ENCODE results near the gene KDR.

The KDR gene

DNA sequence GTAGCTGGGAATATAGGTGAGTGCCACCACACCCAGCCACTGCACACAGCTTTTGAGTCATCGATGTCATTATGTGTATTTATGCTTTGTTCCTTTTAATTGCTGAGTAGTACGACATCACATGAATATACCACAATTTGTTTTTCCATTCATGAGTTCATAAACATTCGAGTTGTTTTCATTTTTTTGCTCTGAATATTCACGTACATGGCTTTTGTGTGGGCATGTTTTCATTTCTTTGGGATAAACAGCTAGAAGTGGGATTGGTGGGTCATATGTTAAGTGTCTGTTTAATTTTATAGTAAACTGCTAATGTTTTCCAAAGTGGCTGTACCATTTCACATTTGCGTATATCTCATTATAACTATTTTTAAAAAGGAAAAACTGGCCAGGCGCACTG is 45.1 kb upstream of the KDR start:
- Histone ChIP-seq H3K9ac (ENCODE audit: low read length) (no peak overlapping the region), H3K4me2 (ENCODE audit: low read depth, low read length) (no peak overlapping the region), H3K79me2 (ENCODE audit: low read length) (no peaks in the 10 kb centered on the region), H4K20me1 (ENCODE audit: insufficient read depth, low read length) (no peaks in the 10 kb centered on the region), H3K9me3 (replicated peaks; ENCODE audit: insufficient read depth, low read length) (no peaks in the 10 kb centered on the region), H3K4me3 (ENCODE audit: low read length) (no peak overlapping the region), H2AFZ (ENCODE audit: low read length) (no peak overlapping the region), H3K27me3 (replicated peaks; ENCODE audit: insufficient read depth, low read length) (no peaks in the 10 kb centered on the region), H3F3A (ENCODE audit: insufficient read depth, low read length) (no peaks in the 10 kb centered on the region), H3K36me3 (replicated peaks; ENCODE audit: insufficient read depth, low read length) (no peaks in the 10 kb centered on the region), H3K9me2 (replicated peaks; ENCODE audit: insufficient read depth, low read length) (no peaks in the 10 kb centered on the region), H3K27ac (ENCODE audit: low read length) (no peak overlapping the region), H3K4me1 (ENCODE audit: low read length) (no peaks in the 10 kb centered on the region)
- TF ChIP-seq EZH2phosphoT487 (IDR thresholded peaks at IDR 0.05; ENCODE audit: low read length) (no peak), EZH2 (optimal IDR thresholded peaks at IDR 0.05; ENCODE audit: low read depth, low read length) (no peak)
- TF ChIP-seq, protein P1, sequence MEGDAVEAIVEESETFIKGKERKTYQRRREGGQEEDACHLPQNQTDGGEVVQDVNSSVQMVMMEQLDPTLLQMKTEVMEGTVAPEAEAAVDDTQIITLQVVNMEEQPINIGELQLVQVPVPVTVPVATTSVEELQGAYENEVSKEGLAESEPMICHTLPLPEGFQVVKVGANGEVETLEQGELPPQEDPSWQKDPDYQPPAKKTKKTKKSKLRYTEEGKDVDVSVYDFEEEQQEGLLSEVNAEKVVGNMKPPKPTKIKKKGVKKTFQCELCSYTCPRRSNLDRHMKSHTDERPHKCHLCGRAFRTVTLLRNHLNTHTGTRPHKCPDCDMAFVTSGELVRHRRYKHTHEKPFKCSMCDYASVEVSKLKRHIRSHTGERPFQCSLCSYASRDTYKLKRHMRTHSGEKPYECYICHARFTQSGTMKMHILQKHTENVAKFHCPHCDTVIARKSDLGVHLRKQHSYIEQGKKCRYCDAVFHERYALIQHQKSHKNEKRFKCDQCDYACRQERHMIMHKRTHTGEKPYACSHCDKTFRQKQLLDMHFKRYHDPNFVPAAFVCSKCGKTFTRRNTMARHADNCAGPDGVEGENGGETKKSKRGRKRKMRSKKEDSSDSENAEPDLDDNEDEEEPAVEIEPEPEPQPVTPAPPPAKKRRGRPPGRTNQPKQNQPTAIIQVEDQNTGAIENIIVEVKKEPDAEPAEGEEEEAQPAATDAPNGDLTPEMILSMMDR (IDR thresholded peaks at IDR 0.05; ENCODE audit: low read length): no peak
- DNase-seq: no peak

DNA sequence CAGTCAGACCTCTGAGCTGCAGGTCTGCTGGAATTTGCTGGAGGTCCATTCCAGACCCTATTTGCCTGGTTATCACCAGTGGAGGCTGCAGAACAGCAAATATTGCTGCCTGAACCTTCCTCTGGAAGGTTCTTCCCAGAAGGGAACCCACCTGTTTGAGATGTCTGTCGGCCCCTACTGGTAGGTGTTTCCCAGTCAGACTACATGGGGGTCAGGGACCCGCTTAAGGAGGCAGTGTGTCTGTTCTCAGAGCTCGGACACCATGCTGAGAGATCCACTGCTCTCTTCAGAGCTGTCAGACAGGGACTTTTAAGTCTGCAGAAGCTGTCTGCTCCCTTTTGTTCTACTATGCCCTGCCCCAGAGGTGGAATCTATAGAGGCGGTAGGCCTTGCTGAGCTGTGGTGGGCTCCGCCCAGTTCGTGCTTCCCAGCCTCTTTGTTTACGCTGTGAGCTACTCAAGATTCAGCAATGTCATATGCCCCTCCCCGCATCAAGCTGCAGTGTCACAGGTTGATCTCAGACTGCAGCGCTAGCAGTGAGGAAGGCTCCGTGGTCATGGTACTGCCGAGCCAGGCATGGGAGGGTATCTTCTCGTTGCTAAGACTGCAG is 44.1 kb upstream of the KDR start:
- Histone ChIP-seq H3K4me2 (ENCODE audit: low read depth, low read length) (no peak overlapping the region), H3K9ac (ENCODE audit: low read length) (no peak overlapping the region), H3K36me3 (replicated peaks; ENCODE audit: insufficient read depth, low read length) (no peaks in the 10 kb centered on the region), H3K9me3 (replicated peaks; ENCODE audit: insufficient read depth, low read length) (no peaks in the 10 kb centered on the region), H4K20me1 (ENCODE audit: insufficient read depth, low read length) (no peaks in the 10 kb centered on the region), H3K27ac (ENCODE audit: low read length) (no peak overlapping the region), H3K4me3 (ENCODE audit: low read length) (no peak overlapping the region), H3K27me3 (replicated peaks; ENCODE audit: insufficient read depth, low read length) (no peaks in the 10 kb centered on the region), H3K9me2 (replicated peaks; ENCODE audit: insufficient read depth, low read length) (no peaks in the 10 kb centered on the region), H3K4me1 (ENCODE audit: low read length) (no peaks in the 10 kb centered on the region), H3F3A (ENCODE audit: insufficient read depth, low read length) (no peaks in the 10 kb centered on the region), H2AFZ (ENCODE audit: low read length) (no peak overlapping the region), H3K79me2 (ENCODE audit: low read length) (no peaks in the 10 kb centered on the region)
- TF ChIP-seq EZH2 (optimal IDR thresholded peaks at IDR 0.05; ENCODE audit: low read depth, low read length): no peak
- TF ChIP-seq, protein P1 (IDR thresholded peaks at IDR 0.05; ENCODE audit: low read length): no peak
- no peak for TF ChIP-seq EZH2phosphoT487 (IDR thresholded peaks at IDR 0.05; ENCODE audit: low read length)
- DNase-seq: no peak

DNA sequence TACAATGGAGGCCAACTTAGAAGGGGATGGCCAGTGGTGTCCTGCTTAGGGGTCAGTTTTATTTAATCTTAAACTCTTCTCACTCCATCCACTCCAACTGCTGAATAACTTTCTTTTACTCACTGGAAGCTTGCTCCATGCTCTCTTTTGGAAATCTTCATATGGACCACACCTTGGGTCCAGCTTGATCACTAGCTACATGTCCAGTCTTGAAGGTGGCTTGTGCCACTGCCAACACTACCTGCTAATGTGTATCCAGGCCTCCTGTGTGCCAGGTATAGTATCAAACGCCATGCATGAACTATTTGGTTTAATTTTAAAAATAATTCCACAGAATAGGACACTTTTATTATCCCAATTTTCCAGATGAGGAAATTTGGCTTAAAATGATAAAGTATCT is 37.0 kb upstream of the KDR start:
- DNase-seq: no peak
- Histone ChIP-seq H3K9me3 (replicated peaks; ENCODE audit: insufficient read depth, low read length) (no peaks in the 10 kb centered on the region), H3K4me1 (ENCODE audit: low read length) (no peaks in the 10 kb centered on the region), H3F3A (ENCODE audit: insufficient read depth, low read length) (no peaks in the 10 kb centered on the region), H4K20me1 (ENCODE audit: insufficient read depth, low read length) (no peaks in the 10 kb centered on the region), H3K4me2 (ENCODE audit: low read depth, low read length) (no peak overlapping the region), H3K79me2 (ENCODE audit: low read length) (no peaks in the 10 kb centered on the region), H3K27ac (ENCODE audit: low read length) (no peak overlapping the region), H2AFZ (ENCODE audit: low read length) (no peak overlapping the region), H3K36me3 (replicated peaks; ENCODE audit: insufficient read depth, low read length) (no peaks in the 10 kb centered on the region), H3K9me2 (replicated peaks; ENCODE audit: insufficient read depth, low read length) (no peaks in the 10 kb centered on the region), H3K4me3 (ENCODE audit: low read length) (no peak overlapping the region), H3K27me3 (replicated peaks; ENCODE audit: insufficient read depth, low read length) (no peaks in the 10 kb centered on the region), H3K9ac (ENCODE audit: low read length) (no peak overlapping the region)
- TF ChIP-seq EZH2phosphoT487 (IDR thresholded peaks at IDR 0.05; ENCODE audit: low read length) (no peak), EZH2 (optimal IDR thresholded peaks at IDR 0.05; ENCODE audit: low read depth, low read length) (no peak)
- TF ChIP-seq, protein P1 (IDR thresholded peaks at IDR 0.05; ENCODE audit: low read length): no peak

Data from MM.1S (cell line).